ENCODE measurements around the gene RTN4R. TPM values are rescaled to one million over a fixed set of nuclear protein-coding genes. Genes with fewer than 3 reads are reported as not detected.

The RTN4R gene
- total RNA-seq, 1 experiment from 2014 or later: 9.6 TPM

GRCh38 chr22:20227363-20227762 lies 40.8 kb downstream of the RTN4R start:
- Histone ChIP-seq H3K36me3 (ENCODE audit: insufficient read depth, low read length, poor library complexity, severe bottlenecking) (no peaks in the 10 kb centered on the region), H3K27ac (ENCODE audit: low read depth, low read length, poor library complexity, severe bottlenecking) (no peak overlapping the region), H3K4me1 (ENCODE audit: insufficient read depth, low read length, poor library complexity, severe bottlenecking) (no peaks in the 10 kb centered on the region), H3K4me3 (ENCODE audit: low read depth, low read length, poor library complexity, severe bottlenecking) (no peak overlapping the region), H3K9me3 (ENCODE audit: low read depth, low read length, poor library complexity, severe bottlenecking) (no peaks in the 10 kb centered on the region), H3K27me3 (replicated peaks; ENCODE audit: insufficient read depth, low read depth, low read length, poor library complexity) (no peaks in the 10 kb centered on the region)
- CTCF ChIA-PET: no interaction called here
- POLR2A ChIA-PET (ENCODE audit: low non-redundant PET): no interaction called here
- no peak for DNase-seq (ENCODE audit: low spot score)
- intact Hi-C loops (cut with micrococcal nuclease; ENCODE audit: unreplicated experiment): no loop called here
- no peak for TF ChIP-seq EZH2 (IDR thresholded peaks at IDR 0.05; ENCODE audit: borderline replicate concordance, low read depth, low read length, poor library complexity, severe bottlenecking)
- BruUV-seq (replicated peaks): no TSS peak

- no peaks in the 10 kb centered on the region for H3K9me3 ChIP-seq (ENCODE audit: low read depth, low read length, poor library complexity, severe bottlenecking)
- H3K36me3 ChIP-seq (ENCODE audit: insufficient read depth, low read length, poor library complexity, severe bottlenecking): no peaks in the 10 kb centered on the region
- H3K27me3 ChIP-seq (replicated peaks; ENCODE audit: insufficient read depth, low read depth, low read length, poor library complexity): no peaks in the 10 kb centered on the region
- TF ChIP-seq EZH2 (IDR thresholded peaks at IDR 0.05; ENCODE audit: borderline replicate concordance, low read depth, low read length, poor library complexity, severe bottlenecking) (no peak), CTCF (conservative IDR thresholded peaks at IDR 0.05; ENCODE audit: low read depth, low read length) (no peak)
- no TSS peak for BruUV-seq (replicated peaks)
- POLR2A ChIA-PET (ENCODE audit: low non-redundant PET): no interaction called here
- intact Hi-C loops (cut with micrococcal nuclease; ENCODE audit: unreplicated experiment): no loop called here
- no peak overlapping the region for H3K4me3 ChIP-seq (ENCODE audit: low read depth, low read length, poor library complexity, severe bottlenecking)
- CTCF ChIA-PET: no interaction called here
- peaks cover 4% of the 10 kb centered on the region for H3K4me1 ChIP-seq (ENCODE audit: insufficient read depth, low read length, poor library complexity, severe bottlenecking)
- H3K27ac ChIP-seq (ENCODE audit: low read depth, low read length, poor library complexity, severe bottlenecking): no peak overlapping the region
- no peak for DNase-seq (ENCODE audit: low spot score)
Observed at GRCh38 chr22:20226760-20227350, 41.3 kb downstream of the RTN4R start.

- Histone ChIP-seq H3K36me3 (ENCODE audit: insufficient read depth, low read length, poor library complexity, severe bottlenecking) (no peaks in the 10 kb centered on the region), H3K9me3 (ENCODE audit: low read depth, low read length, poor library complexity, severe bottlenecking) (no peaks in the 10 kb centered on the region), H3K4me3 (ENCODE audit: low read depth, low read length, poor library complexity, severe bottlenecking) (no peak overlapping the region), H3K27me3 (replicated peaks; ENCODE audit: insufficient read depth, low read depth, low read length, poor library complexity) (no peaks in the 10 kb centered on the region), H3K4me1 (ENCODE audit: insufficient read depth, low read length, poor library complexity, severe bottlenecking) (peaks cover 10% of the 10 kb centered on the region), H3K27ac (ENCODE audit: low read depth, low read length, poor library complexity, severe bottlenecking) (no peak overlapping the region)
- ChIA-PET POLR2A (ENCODE audit: low non-redundant PET) (no interaction called here), CTCF (interaction anchor here (0.5 kb wide), 1 partner anchor 12 kb away, joined by 4 read pairs; no protein-coding TSS in a partner anchor)
- intact Hi-C loops (cut with micrococcal nuclease; ENCODE audit: unreplicated experiment): no loop called here
- TF ChIP-seq CTCF (conservative IDR thresholded peaks at IDR 0.05; ENCODE audit: low read depth, low read length): no peak
- no peak for TF ChIP-seq EZH2 (IDR thresholded peaks at IDR 0.05; ENCODE audit: borderline replicate concordance, low read depth, low read length, poor library complexity, severe bottlenecking)
- BruUV-seq (replicated peaks): no TSS peak
- DNase-seq (ENCODE audit: low spot score): no peak
Observed at GRCh38 chr22:20226077-20226716, 41.9 kb downstream of the RTN4R start.

GRCh38 chr22:20225693-20225966 lies 42.5 kb downstream of the RTN4R start:
- POLR2A ChIA-PET (ENCODE audit: low non-redundant PET): no interaction called here
- Histone ChIP-seq H3K27me3 (replicated peaks; ENCODE audit: insufficient read depth, low read depth, low read length, poor library complexity) (no peaks in the 10 kb centered on the region), H3K4me1 (ENCODE audit: insufficient read depth, low read length, poor library complexity, severe bottlenecking) (peaks cover 16% of the 10 kb centered on the region), H3K36me3 (ENCODE audit: insufficient read depth, low read length, poor library complexity, severe bottlenecking) (no peaks in the 10 kb centered on the region), H3K9me3 (ENCODE audit: low read depth, low read length, poor library complexity, severe bottlenecking) (no peaks in the 10 kb centered on the region), H3K4me3 (ENCODE audit: low read depth, low read length, poor library complexity, severe bottlenecking) (no peak overlapping the region), H3K27ac (ENCODE audit: low read depth, low read length, poor library complexity, severe bottlenecking) (no peak overlapping the region)
- TF ChIP-seq CTCF (conservative IDR thresholded peaks at IDR 0.05; ENCODE audit: low read depth, low read length): no peak
- TF ChIP-seq EZH2 (IDR thresholded peaks at IDR 0.05; ENCODE audit: borderline replicate concordance, low read depth, low read length, poor library complexity, severe bottlenecking): no peak
- CTCF ChIA-PET: no interaction called here
- BruUV-seq (replicated peaks): no TSS peak
- intact Hi-C loops (cut with micrococcal nuclease; ENCODE audit: unreplicated experiment): no loop called here
- no peak for DNase-seq (ENCODE audit: low spot score)

Measured in A673 (cell line).